Epithelial cell of esophagus (primary cell): ENCODE measurements around the gene NUBPL.

Experiments used
- DNase-seq: peaks from one replicate; pipeline ENCODE4 v3.0.0; 2010; ENCODE audit warnings: low read depth
- H3K4me3 ChIP-seq: 2 replicates; pipeline ENCODE4 v1.5.1; 2011; ENCODE audit warnings: mild to moderate bottlenecking, low read length, control low read depth
- CTCF ChIP-seq: IDR thresholded peaks from 2 replicates; pipeline ENCODE4 v1.5.1; 2011; ENCODE audit warnings: low read depth, mild to moderate bottlenecking, low read length, control low read depth, inconsistent platforms; ENCODE audit not compliant: insufficient read depth; ENCODE audit errors: missing control alignments

The NUBPL gene

GRCh38 chr14:31893221-31893757 is 332.1 kb downstream of the NUBPL start:
- DNase-seq = no peak

DNA sequence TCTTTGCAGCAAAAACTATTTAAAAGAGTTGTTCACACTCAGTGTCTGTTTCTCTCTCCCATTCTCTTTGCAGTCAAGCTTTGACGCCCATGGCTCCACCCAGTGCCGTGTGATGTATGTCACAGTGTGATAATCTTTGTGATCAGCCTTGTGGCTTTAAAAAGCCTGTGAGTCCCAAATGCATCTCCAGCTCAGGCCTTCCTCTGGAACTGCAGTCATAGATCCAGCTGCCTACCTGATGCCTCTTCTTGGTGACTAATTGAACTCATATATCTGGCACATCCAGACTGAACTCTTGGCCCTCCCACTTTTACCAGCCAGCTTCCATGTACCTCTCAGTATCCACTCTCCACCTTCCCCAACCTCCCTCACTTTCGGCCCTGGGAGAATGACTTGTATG is 333.1 kb downstream of the NUBPL start:
- no peak for TF ChIP-seq CTCF
- DNase-seq = peak; percentile 75
- no peak overlapping the region for H3K4me3 ChIP-seq

More at GRCh38 chr14:31893221-31893757, 332.1 kb downstream of the NUBPL start:
- no peak overlapping the region for H3K4me3 ChIP-seq
- TF ChIP-seq CTCF = no peak

DNA sequence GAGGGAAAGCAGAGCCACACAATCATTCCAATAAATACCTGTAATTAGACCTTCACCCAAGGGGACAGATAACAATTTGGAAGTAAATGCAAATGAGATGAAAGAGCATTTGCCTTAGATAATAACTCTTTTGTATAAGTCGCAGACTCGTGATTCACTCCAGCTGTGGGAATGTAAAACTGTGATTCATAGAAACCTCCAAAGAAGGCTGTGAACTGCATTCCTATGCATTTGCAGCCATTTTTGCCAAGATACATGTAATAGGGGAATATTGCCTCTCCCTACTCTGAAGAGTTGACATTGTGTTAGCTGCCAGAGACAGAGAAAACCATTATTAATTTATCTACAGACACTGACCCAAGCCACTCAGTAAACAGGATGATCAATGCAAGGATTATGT is 334.0 kb downstream of the NUBPL start:
- no peak overlapping the region for H3K4me3 ChIP-seq
- no peak for TF ChIP-seq CTCF
- DNase-seq = peak; percentile 87

GRCh38 chr14:31895646-31896045 is 334.4 kb downstream of the NUBPL start:
- TF ChIP-seq CTCF = no peak
- H3K4me3 ChIP-seq = no peak overlapping the region
- DNase-seq = no peak

DNA sequence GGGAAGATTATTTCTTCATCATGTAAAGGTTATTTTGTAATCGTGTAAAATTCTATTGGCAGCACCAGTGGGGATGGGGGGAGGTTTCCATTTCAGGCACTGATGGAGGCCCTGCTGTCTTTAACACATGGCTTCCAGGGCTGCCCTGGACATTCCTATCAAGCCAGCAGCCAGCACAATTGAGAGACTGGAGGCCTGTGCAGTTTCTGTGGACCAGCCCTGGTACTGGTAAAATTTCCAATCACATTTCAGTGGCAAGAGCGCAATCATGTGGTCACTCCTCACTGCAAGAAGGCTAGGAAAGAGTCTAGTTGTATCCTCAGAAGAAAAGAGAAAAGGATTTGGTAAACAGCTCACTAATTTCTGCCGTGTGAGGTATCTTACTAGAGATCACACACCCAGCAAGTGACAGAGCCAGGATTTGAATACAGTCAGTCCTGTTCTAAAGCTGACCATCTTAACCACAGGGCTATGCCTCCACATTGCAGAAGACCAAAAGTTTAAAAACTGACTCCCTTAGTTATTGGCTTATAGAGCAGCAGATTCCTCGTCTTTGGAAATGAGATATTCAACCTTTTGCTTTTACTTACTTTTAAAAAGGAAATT is 336.5 kb downstream of the NUBPL start:
- DNase-seq = no peak
- H3K4me3 ChIP-seq = no peak overlapping the region
- no peak for TF ChIP-seq CTCF

DNA sequence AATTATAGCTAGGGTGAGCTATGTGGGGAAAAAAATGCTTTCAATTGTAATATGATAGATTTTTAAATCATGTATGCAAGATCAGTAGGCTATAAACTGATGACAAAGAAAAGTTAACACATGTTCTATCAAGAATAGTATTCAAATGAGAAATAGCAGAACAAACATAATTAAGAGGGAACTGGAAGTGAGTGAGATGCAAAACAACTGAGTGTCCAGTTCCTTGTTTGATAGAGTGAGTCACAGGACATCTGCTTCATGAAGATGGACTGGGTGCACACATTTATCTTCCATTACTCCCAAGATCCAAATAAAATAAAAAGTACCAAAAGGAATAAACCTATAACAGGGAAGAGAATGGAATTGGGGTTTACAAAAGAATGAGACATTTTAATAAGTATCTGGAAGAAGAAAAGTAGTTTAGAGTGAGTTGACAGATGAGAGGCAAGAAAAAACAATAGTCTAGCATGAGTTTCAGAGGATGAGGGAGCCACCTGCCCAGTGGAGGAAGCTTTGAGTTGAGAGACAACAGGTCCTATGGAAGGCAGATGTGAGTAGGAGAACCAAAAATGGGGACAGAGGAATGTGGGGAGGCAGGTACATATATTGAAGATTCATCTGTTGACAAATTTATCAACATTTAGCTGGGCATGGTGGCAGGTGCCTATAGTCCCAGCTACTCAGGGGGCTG is 337.8 kb downstream of the NUBPL start:
- H3K4me3 ChIP-seq = no peak overlapping the region
- peak; percentile 55 for DNase-seq
- TF ChIP-seq CTCF = no peak
